ENCODE data around the gene PRTFDC1. TPM values are rescaled to one million over a fixed set of nuclear protein-coding genes. Genes with fewer than 3 reads are reported as not detected.
A peak's percentile ranks its signal among the peaks of the same experiment; 100 is the strongest.

Gene PRTFDC1
- total RNA-seq, 2 donors from 2014 or later, result 14.5 to 18.3 TPM

GRCh38 chr10:24935504-24936292 is 16.7 kb downstream of the PRTFDC1 start:
- TF ChIP-seq, protein P1, sequence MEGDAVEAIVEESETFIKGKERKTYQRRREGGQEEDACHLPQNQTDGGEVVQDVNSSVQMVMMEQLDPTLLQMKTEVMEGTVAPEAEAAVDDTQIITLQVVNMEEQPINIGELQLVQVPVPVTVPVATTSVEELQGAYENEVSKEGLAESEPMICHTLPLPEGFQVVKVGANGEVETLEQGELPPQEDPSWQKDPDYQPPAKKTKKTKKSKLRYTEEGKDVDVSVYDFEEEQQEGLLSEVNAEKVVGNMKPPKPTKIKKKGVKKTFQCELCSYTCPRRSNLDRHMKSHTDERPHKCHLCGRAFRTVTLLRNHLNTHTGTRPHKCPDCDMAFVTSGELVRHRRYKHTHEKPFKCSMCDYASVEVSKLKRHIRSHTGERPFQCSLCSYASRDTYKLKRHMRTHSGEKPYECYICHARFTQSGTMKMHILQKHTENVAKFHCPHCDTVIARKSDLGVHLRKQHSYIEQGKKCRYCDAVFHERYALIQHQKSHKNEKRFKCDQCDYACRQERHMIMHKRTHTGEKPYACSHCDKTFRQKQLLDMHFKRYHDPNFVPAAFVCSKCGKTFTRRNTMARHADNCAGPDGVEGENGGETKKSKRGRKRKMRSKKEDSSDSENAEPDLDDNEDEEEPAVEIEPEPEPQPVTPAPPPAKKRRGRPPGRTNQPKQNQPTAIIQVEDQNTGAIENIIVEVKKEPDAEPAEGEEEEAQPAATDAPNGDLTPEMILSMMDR (conservative IDR thresholded peaks at IDR 0.05), result peak; percentile 33
- no peak overlapping the region for H3K27ac ChIP-seq (ENCODE audit: low read depth, low read length)
- no peak overlapping the region for H3K4me3 Mint-ChIP-seq
- peak; percentile 68 for DNase-seq
- H3K9ac ChIP-seq (ENCODE audit: extremely low read depth, low read length, poor library complexity, severe bottlenecking), result no peak overlapping the region
- 79 to 96% methylated on average over 6 to 7 of the region's 8 CpGs for WGBS, 2 experiments (ENCODE audit: insufficient coverage in 1 of 2, insufficient read length in 1 of 2)
- peaks cover 3% of the 10 kb centered on the region for H3K4me1 ChIP-seq (ENCODE audit: control insufficient read depth, insufficient read depth, low read length)
- no peak overlapping the region for H3K4me3 ChIP-seq (ENCODE audit: low read length)
- H3K27me3 Mint-ChIP-seq (ENCODE audit: insufficient read depth), result no peaks in the 10 kb centered on the region
- peaks cover 23% of the 10 kb centered on the region for H3K9me3 ChIP-seq (ENCODE audit: control insufficient read depth, low read length)
- peaks cover 26% of the 10 kb centered on the region for H3K36me3 Mint-ChIP-seq (ENCODE audit: low read depth)
- H3K36me3 ChIP-seq (ENCODE audit: control insufficient read depth, insufficient read depth, low read length), result no peaks in the 10 kb centered on the region
- no peaks in the 10 kb centered on the region for H3K27me3 ChIP-seq (ENCODE audit: control insufficient read depth, insufficient read depth, low read length, poor library complexity, severe bottlenecking)
- H3K27ac Mint-ChIP-seq, result peak overlapping the region; percentile 6
- H3K9me3 Mint-ChIP-seq, result peaks cover 11% of the 10 kb centered on the region
- peaks cover 30% of the 10 kb centered on the region for H3K4me1 Mint-ChIP-seq

- H3K9ac ChIP-seq (ENCODE audit: extremely low read depth, low read length, poor library complexity, severe bottlenecking), result no peak overlapping the region
- peaks cover 3% of the 10 kb centered on the region for H3K4me1 ChIP-seq (ENCODE audit: control insufficient read depth, insufficient read depth, low read length)
- H3K27ac Mint-ChIP-seq, result no peak overlapping the region
- peaks cover 20% of the 10 kb centered on the region for H3K36me3 Mint-ChIP-seq (ENCODE audit: low read depth)
- no CpG with 5 or more reads among the region's 1 CpG for WGBS, 2 experiments (ENCODE audit: insufficient coverage in 1 of 2, insufficient read length in 1 of 2)
- H3K4me3 Mint-ChIP-seq, result no peak overlapping the region
- no peaks in the 10 kb centered on the region for H3K36me3 ChIP-seq (ENCODE audit: control insufficient read depth, insufficient read depth, low read length)
- H3K27me3 Mint-ChIP-seq (ENCODE audit: insufficient read depth), result no peaks in the 10 kb centered on the region
- DNase-seq, result no peak
- peaks cover 11% of the 10 kb centered on the region for H3K9me3 Mint-ChIP-seq
- no peak overlapping the region for H3K4me3 ChIP-seq (ENCODE audit: low read length)
- TF ChIP-seq, protein P1 (conservative IDR thresholded peaks at IDR 0.05), result no peak
- no peaks in the 10 kb centered on the region for H3K27me3 ChIP-seq (ENCODE audit: control insufficient read depth, insufficient read depth, low read length, poor library complexity, severe bottlenecking)
- H3K27ac ChIP-seq (ENCODE audit: low read depth, low read length), result no peak overlapping the region
- H3K4me1 Mint-ChIP-seq, result peaks cover 34% of the 10 kb centered on the region
- peaks cover 23% of the 10 kb centered on the region for H3K9me3 ChIP-seq (ENCODE audit: control insufficient read depth, low read length)
Observed at GRCh38 chr10:24931236-24931635, 21.2 kb downstream of the PRTFDC1 start.

DNA sequence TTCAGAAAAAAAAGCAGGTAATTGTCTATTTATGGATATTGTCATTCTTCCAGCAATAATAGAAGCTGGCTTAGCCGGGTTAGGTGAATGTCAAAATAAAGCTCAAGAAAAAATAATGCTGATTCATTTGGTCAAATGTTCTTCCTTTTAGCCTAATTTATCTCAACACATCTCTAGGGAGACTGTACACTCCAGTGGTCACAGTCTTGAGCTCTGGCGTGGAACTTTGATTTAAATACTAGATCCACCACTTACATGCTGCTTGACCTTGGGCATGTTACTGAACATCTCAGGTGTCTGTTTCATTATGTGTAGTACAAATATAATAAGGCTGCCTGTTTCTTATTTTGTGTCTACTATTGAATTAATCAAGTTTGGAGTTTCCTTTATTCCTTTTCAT is 22.0 kb downstream of the PRTFDC1 start:
- Histone ChIP-seq H3K4me3 (ENCODE audit: low read length) (no peak overlapping the region), H3K36me3 (ENCODE audit: control insufficient read depth, insufficient read depth, low read length) (no peaks in the 10 kb centered on the region), H3K4me1 (ENCODE audit: control insufficient read depth, insufficient read depth, low read length) (peaks cover 3% of the 10 kb centered on the region), H3K27ac (ENCODE audit: low read depth, low read length) (no peak overlapping the region), H3K9me3 (ENCODE audit: control insufficient read depth, low read length) (peaks cover 23% of the 10 kb centered on the region), H3K9ac (ENCODE audit: extremely low read depth, low read length, poor library complexity, severe bottlenecking) (no peak overlapping the region), H3K27me3 (ENCODE audit: control insufficient read depth, insufficient read depth, low read length, poor library complexity, severe bottlenecking) (no peaks in the 10 kb centered on the region)
- H3K36me3 Mint-ChIP-seq (ENCODE audit: low read depth), result peaks cover 25% of the 10 kb centered on the region
- TF ChIP-seq, protein P1 (conservative IDR thresholded peaks at IDR 0.05), result no peak
- H3K27ac Mint-ChIP-seq, result no peak overlapping the region
- H3K4me3 Mint-ChIP-seq, result no peak overlapping the region
- peaks cover 14% of the 10 kb centered on the region for H3K9me3 Mint-ChIP-seq
- no peaks in the 10 kb centered on the region for H3K27me3 Mint-ChIP-seq (ENCODE audit: insufficient read depth)
- H3K4me1 Mint-ChIP-seq, result peaks cover 28% of the 10 kb centered on the region
- 94% methylated on average over 2 of the region's 2 CpGs; no CpG with 5 or more reads in 1 of the 2 experiments for WGBS, 2 experiments (ENCODE audit: insufficient coverage in 1 of 2, insufficient read length in 1 of 2)
- no peak for DNase-seq

Data from endodermal cell (in vitro differentiated cells).